Embryonic facial prominence (tissue), 1 donor: Measurements from ENCODE around the gene PMPCA.

ENCODE experiments used
- DNase-seq: peaks from one replicate; pipeline ENCODE4 v3.0.0-alpha.2; 2016; ENCODE audit errors: extremely low spot score

PMPCA gene, protein sequence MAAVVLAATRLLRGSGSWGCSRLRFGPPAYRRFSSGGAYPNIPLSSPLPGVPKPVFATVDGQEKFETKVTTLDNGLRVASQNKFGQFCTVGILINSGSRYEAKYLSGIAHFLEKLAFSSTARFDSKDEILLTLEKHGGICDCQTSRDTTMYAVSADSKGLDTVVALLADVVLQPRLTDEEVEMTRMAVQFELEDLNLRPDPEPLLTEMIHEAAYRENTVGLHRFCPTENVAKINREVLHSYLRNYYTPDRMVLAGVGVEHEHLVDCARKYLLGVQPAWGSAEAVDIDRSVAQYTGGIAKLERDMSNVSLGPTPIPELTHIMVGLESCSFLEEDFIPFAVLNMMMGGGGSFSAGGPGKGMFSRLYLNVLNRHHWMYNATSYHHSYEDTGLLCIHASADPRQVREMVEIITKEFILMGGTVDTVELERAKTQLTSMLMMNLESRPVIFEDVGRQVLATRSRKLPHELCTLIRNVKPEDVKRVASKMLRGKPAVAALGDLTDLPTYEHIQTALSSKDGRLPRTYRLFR

DNA sequence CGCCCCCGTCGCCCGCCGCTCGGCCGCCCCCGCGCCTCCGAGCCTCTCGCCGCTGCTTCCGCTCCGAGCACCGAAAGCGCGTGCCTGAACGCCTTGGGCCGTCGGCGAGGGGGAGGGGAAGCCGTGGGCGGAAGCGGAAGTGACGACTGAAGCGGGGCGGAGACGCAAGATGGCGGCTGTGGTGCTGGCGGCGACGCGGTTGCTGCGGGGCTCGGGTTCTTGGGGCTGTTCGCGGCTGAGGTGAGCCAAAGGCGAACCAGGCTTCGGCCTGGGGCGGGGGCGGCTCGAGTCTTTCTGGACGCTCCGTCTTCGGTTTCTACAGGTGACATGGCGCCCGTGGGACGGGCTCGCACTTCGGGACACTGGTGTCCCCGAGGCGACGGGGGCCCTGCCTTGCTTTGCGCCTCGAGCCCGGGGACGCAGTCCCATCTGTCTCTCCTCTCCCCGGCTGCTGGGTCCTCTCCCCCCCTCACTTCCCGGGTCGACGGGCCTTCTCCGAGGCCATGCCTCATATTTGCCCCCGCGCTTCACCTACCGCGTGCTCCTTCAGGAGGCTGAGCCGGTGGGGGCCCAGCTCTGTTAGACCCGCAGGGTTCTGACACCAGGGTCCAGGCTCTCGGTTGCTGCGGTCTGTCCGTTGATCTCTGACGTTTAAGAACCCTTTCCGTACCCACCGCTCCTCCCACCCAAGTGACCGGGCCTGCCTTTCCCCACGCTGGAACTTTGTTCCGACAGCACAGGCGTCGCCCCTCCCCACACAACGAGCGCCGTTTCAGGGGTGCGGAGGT lies at the start of gene PMPCA, which contains the start of gene ENTR1:
TSS of gene PMPCA (plus strand) at position 159 of the 788 bp plus-strand sequence. CDS start at position 170, 11 bp downstream.
TSS of gene ENTR1 (minus strand) at position 115 of the 788 bp plus-strand sequence. CDS start 217 bp downstream, outside the sequence.
- DNase-seq, result peak; percentile 80

- DNase-seq, result no peak
Measured at GRCh38 chr9:136361047-136361753, 49.3 kb upstream of the PMPCA start.

GRCh38 chr9:136361754-136362449 lies 48.6 kb upstream of the PMPCA start:
- no peak for DNase-seq

- DNase-seq, result no peak
Measured at GRCh38 chr9:136362450-136362784, 48.0 kb upstream of the PMPCA start.

DNA sequence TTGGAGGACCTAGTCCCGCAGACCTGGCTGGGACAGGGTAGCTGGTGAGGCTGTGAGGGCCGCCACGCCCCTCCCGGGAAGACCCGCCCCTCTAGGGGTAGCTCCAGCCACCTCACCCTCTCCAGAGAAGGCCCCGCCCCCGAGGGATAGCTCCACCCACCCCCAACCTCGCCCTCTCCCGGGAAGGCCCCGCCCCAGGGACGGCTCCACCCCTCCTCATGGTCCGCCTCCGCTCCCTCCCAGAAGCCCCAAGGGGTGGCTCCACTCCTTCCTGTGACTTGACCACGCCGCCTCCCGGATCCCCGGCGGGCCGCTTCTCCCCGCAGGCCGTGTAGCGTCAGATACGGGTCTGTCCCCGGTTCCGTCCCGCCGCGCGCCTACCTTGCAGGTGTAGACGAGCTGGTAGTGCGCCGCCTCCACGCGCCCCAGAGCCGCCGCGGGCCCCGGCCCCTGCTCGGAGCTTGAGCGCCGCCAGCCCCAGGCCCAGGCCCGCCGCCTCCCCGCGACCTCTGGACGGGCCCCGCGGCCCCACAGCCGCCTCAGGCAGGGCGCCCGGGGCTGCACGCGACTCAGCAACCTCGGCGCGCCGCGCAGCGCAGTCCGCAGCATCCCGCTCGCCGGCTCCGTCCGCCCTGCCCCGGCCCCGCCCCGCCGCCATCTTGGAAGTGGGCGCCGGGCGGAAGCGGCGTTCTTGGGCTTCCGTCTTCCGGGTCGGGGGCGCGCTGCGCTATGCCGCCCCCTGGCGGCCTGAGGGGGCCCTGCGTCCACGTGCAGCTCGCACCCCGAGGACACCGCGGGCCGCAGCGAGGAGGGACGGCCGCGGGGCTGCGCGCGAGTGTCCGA lies 47.1 kb upstream of the PMPCA start, which contains the start of gene DNLZ:
TSS of gene DNLZ (minus strand) at position 639 of the 843 bp plus-strand sequence. CDS start at position 609, 30 bp downstream.
- DNase-seq, result peak; percentile 79

DNA sequence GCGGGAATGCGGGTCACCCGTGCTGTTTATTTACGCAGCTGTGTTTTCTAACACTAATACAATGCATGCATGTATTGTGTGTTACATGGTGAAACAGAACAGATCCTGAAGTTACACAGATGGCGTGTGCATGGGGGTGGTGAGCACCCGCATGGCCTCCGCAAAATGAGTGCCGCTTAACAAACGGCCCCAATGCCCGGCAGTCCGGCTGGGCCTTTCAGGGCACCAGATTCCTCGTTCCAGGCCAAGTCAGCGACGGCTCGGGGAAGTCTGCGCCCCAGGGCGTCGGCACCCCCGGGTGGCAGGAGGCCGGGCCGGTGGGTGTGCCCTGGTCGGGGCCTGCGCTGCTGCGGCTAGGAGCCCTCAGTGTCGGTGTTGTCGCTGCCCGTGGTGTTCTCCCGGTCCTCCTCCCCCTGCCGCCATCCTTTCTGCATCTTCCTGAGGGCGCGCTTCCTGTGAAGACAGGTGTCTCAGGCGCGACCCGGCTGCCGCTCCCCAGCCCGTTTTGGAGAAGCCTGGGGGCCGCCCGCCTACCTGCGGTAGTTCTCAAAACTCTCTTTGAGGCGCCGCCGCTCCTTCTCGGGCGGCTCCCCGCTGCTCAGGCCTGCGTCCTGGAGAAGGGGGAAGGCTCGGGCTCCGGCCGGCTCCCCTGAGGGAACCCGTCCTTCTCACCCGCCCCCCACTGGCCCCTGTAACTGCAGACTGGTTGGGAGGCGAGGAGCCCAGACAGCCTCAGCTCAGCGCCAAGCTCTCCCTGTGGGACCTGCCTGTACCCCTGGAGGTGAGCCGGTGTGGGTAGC lies 46.3 kb upstream of the PMPCA start:
- no peak for DNase-seq

- DNase-seq, result no peak
Measured at GRCh38 chr9:136364942-136365774, 45.3 kb upstream of the PMPCA start.

DNA sequence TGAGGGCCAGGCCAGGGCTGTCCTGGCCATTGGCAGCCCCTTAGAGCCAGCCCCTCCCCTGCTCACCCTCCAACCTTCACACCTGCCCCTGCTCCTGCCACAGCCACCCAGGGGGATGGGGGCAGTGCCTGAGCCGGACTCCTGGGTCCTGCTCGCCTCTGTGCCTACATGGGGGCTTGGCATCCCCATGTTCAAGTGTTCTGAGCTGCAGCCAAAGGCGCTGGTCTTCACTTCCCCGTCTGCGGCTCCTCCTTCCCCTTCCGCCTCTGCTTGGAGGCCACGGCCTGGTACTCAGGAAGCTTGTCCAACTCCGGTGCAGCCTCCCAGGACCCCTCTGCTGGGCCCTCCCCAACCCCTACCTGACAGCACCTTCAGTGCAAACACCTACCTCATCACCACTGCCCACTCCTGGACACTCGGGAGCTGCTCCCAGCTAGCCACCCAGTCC lies 44.7 kb upstream of the PMPCA start:
- no peak for DNase-seq

DNA sequence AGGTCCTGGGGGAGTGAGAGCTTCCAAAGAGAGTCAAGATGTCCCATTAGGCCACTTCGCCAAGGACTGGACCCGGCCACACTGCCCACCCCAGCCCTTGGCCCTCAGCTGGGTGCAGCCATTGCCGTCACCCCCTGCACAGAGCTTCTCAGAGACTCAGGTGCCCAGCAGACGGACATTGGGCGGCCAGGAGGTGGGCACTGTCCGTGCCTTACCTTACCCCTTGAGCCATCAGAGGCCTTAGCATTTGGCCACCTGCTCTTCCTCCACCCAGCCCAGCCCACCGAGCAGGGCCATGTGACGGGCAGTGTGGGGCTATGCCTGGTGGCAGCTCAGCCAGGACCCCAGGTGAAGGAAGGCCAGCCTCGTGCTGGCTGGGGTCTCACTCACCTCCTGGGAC lies 43.6 kb upstream of the PMPCA start:
- no peak for DNase-seq

DNA sequence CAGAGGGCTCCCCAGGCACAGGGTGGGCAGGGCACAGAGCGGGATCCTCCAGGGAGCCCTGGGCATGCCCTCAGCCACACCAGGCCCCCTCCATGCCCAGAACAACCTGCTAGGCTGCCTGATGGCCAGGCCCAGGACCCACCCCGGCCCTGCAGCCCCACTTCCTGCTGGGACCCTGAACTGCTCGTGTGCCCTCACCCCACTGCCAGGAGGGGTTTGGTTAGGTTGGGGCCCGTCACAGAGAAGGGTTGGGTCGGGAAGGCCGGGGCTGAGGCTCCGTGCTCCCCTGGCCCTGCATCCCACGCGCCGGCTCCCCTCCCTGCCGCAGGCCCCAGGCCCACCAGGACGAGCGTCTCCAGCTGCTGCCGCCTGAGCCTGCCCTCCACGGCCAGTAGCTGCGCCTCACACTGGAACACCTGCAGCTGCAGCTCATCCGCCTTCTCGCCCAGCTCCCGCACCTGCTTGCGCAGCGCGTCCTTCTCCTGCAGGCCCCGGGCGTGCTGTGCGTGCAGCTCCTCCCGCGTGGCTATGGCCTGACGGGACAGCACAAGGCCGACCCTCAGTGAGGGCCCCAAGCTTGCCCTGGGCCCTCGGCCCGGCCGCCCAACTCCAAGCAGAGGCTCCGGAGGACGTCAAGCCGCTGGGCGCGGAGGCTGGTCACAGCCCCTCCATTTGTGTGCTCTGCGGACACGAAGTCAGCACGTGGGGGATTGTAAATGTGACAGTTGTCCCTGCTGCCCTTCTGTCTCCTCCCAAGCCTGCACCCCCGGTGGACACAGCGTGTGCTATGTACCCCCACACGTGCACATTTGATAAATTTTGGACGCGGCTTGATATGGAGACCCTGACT lies 42.9 kb upstream of the PMPCA start:
- DNase-seq, result no peak

GRCh38 chr9:136368190-136368589 lies 42.3 kb upstream of the PMPCA start:
- no peak for DNase-seq

DNA sequence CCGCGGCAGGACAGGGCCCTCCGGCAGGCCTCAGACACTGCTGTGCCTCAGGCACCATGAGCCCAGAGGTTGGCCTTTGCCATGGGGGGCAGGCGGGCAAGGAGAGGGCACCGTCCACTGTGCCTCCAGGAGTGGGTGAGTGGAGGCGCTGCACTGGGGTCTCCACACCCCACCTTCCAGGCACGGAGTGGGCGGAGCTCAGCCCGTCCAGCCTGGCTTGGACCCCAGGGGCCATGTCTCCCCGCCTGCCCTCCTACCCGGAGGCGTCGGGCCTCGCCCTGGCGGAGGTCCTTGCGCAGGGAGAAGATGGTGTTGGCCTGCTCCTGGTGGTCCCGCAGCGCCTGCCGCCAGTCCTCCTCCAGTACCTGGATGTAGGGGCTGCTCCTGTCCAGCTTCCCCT lies 40.4 kb upstream of the PMPCA start:
- DNase-seq, result no peak

DNA sequence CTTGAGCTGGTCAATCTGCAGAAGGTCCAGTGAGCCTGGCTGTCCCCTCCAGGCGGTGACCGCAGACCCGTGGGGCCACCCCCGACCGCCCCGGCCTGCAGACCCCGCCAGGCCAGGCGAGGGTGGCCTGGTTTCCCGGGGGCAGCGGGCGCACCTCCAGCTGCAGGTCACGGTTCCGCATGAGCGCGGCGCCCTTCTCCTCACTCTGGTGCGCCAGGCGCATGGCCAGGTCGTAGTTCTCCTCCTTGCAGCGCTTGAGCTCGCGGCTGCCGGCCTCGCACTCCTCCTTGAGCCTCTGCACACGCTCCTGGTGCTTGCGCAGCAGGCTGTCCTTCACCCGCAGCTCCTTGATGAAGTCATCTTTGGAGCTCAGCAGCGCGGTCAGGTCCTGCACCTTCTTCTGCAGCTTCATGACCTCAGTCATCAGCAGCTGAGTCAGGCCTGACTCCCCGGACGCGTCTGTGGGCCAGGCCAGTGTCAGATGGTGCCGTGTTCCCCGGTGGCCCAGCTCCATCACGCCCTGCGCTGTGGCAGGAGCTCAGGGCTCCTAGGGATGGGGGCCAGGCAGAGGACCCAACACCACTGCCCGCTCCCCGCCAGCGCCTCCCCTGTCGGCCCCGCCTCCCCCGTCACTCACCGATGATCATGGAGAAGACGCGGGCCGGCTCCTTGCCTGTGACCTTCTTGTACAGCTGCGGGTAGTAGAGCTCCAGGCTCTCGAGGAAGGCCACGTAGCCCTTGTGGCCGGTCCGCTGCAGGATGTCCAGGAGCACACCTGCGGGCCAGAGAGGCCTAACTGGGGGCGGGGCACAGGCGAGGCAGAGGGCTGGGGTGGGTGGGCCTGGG lies 39.5 kb upstream of the PMPCA start:
- DNase-seq, result no peak

- no peak for DNase-seq
Measured at GRCh38 chr9:136371533-136371880, 39.0 kb upstream of the PMPCA start.

DNA sequence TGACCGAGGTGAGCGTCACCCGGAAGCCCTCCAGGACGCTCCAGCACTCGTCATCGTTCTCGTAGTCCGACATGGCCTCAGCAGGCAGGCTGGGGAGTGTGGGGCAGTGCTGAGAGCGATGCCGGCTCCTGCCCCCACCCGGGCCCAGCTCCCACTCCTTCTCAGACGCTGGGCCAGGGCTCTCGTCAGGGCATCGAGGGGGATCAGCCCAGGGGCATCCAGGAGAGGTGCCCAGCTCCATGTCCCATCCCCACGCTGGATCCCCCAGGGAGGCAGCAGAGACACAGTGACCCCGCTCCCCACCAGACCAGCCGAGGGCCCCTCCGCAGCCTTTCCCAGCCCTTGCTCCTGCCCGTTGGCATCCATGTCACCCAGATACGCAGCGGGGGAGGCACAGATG lies 38.5 kb upstream of the PMPCA start:
- DNase-seq, result no peak

DNA sequence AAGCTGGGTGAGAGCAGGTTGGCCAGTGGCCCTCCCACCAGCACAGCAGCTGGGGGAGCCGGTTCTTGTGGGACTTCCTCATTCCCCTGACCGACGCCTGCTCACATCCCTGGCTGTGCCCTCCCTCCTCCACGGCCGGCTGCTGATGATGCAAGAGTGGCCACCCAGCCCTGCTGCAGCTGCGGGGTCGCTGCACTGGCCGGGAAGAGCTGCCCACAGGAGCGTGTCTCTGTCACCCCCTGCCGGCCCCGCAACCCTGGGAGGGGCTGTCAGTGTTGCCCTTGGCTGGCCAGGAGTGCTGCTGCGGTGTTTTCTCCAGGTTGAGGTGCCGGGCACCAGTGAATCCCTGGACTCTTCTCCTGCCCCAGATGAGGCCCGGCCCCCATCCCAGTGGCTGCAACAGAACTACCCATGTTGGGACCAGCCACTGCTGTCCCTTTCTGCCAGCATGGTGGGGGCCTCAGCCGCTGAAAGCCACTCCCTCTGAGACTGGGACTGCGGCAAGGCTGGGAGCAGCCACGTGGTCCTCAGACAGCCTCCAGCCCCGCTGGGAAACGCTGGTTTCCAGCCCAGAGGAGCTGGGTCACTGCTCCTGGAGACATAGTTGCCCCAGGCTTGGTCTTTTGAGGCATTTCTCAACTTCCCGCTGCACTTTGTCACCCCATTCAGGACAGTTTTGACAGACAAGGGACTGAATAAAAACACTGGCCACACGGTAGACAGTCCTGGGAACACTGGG lies 37.7 kb upstream of the PMPCA start:
- no peak for DNase-seq
